Endothelial cell of umbilical vein (primary cell): ENCODE data around the gene ADAM8.

Source experiments
- GATA2 ChIP-seq: IDR thresholded peaks from 2 replicates; pipeline ENCODE4 v1.7.0; 2011; ENCODE audit warnings: low read depth, mild to moderate bottlenecking, moderate library complexity, mixed read lengths, low read length; ENCODE audit not compliant: insufficient read length, insufficient read depth
- JUN ChIP-seq: IDR thresholded peaks from 2 replicates; pipeline ENCODE4 v1.6.1; 2011; ENCODE audit warnings: borderline replicate concordance, low read depth; ENCODE audit not compliant: insufficient read length, insufficient read depth
- MYC ChIP-seq: IDR thresholded peaks from one replicate; pipeline ENCODE4 v1.6.1; 2011; ENCODE audit warnings: mild to moderate bottlenecking, low read depth, low read length
- POLR2A ChIP-seq: IDR thresholded peaks from 2 replicates; pipeline ENCODE4 v1.6.1; 2012; ENCODE audit warnings: low read depth, mild to moderate bottlenecking, control low read depth, low read length
- POLR2AphosphoS5 ChIP-seq: IDR thresholded peaks from 2 replicates; pipeline ENCODE4 v1.6.1; 2012; ENCODE audit warnings: low read depth, mild to moderate bottlenecking, control low read depth, low read length, moderate library complexity; ENCODE audit not compliant: insufficient read depth
- TF ChIP-seq, protein P1 (sequence below), 2 donors: IDR thresholded peaks; 1 replicate in 1 of 2; 2 replicates in 1 of 2; pipeline ENCODE4 v1.5.1; 2011; ENCODE audit warnings: low read length in 2 of 2, mild to moderate bottlenecking in 2 of 2, moderate library complexity in 2 of 2, control low read depth in 1 of 2, inconsistent platforms in 1 of 2, low read depth in 1 of 2; ENCODE audit not compliant: insufficient read depth in 1 of 2; ENCODE audit errors: extremely low read depth in 1 of 2
- TF ChIP-seq, protein P2 (sequence below): IDR thresholded peaks from 2 replicates; pipeline ENCODE4 v1.6.1; 2011; ENCODE audit not compliant: insufficient read depth, insufficient read length

- TF ChIP-seq, protein P1, sequence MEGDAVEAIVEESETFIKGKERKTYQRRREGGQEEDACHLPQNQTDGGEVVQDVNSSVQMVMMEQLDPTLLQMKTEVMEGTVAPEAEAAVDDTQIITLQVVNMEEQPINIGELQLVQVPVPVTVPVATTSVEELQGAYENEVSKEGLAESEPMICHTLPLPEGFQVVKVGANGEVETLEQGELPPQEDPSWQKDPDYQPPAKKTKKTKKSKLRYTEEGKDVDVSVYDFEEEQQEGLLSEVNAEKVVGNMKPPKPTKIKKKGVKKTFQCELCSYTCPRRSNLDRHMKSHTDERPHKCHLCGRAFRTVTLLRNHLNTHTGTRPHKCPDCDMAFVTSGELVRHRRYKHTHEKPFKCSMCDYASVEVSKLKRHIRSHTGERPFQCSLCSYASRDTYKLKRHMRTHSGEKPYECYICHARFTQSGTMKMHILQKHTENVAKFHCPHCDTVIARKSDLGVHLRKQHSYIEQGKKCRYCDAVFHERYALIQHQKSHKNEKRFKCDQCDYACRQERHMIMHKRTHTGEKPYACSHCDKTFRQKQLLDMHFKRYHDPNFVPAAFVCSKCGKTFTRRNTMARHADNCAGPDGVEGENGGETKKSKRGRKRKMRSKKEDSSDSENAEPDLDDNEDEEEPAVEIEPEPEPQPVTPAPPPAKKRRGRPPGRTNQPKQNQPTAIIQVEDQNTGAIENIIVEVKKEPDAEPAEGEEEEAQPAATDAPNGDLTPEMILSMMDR (IDR thresholded peaks at IDR 0.05; ENCODE audit: extremely low read depth in 1 of 2, insufficient read depth in 1 of 2, low read depth in 1 of 2, low read length in 2 of 2), result no peak
- TF ChIP-seq POLR2A (no peak), JUN (no peak), POLR2AphosphoS5 (no peak), MYC (no peak), GATA2 (no peak)
- TF ChIP-seq, protein P2, sequence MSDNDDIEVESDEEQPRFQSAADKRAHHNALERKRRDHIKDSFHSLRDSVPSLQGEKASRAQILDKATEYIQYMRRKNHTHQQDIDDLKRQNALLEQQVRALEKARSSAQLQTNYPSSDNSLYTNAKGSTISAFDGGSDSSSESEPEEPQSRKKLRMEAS, result no peak
These were observed 23.2 kb downstream of the ADAM8 start for GRCh38 chr10:133253361-133253955.
